Loucy (cell line): ENCODE results near the gene C16orf90.

Experiments used
- H2AFZ ChIP-seq: fragments of 200-600 bp; sonication (generic); 2 replicates; pipeline ENCODE4 v1.6.0; 2016; ENCODE audit warnings: antibody characterized with exemption, mild to moderate bottlenecking, low read length, moderate library complexity
- H3F3A ChIP-seq: fragments of 200-600 bp; 2 replicates; pipeline ENCODE4 v1.6.0; 2016; ENCODE audit warnings: antibody characterized with exemption, low read depth, mild to moderate bottlenecking
- H3K27me3 ChIP-seq: fragments of 200-600 bp; sonication (generic); 2 replicates; pipeline ENCODE4 v1.6.1; 2014; ENCODE audit warnings: low read length, mild to moderate bottlenecking; ENCODE audit not compliant: insufficient read depth, poor library complexity, severe bottlenecking
- H3K36me3 ChIP-seq: fragments of 200-600 bp; sonication (generic); 2 replicates; pipeline ENCODE4 v1.6.1; 2016; ENCODE audit warnings: low read length; ENCODE audit not compliant: insufficient read depth
- H3K4me1 ChIP-seq: fragments of 200-600 bp; sonication (generic); 2 replicates; pipeline ENCODE4 v1.5.1; 2014; ENCODE audit warnings: low read length, mild to moderate bottlenecking; ENCODE audit not compliant: insufficient read depth, poor library complexity, severe bottlenecking
- H3K4me2 ChIP-seq: fragments of 200-600 bp; sonication (generic); 2 replicates; pipeline ENCODE4 v1.6.0; 2014; ENCODE audit warnings: antibody characterized with exemption, low read length, low read depth, mild to moderate bottlenecking; ENCODE audit not compliant: poor library complexity, severe bottlenecking
- H3K4me3 ChIP-seq: fragments of 200-600 bp; sonication (generic); 2 replicates; pipeline ENCODE4 v1.5.1; 2014; ENCODE audit warnings: low read length, mild to moderate bottlenecking, mixed read lengths; ENCODE audit not compliant: poor library complexity, severe bottlenecking
- H3K79me2 ChIP-seq: fragments of 200-600 bp; sonication (generic); 2 replicates; pipeline ENCODE4 v1.6.1; 2014; ENCODE audit warnings: low read length; ENCODE audit not compliant: insufficient read depth
- H3K9ac ChIP-seq: fragments of 200-600 bp; sonication (generic); 2 replicates; pipeline ENCODE4 v1.6.0; 2014; ENCODE audit warnings: mild to moderate bottlenecking, low read depth, low read length, moderate library complexity; ENCODE audit not compliant: poor library complexity, severe bottlenecking
- H3K9me2 ChIP-seq: fragments of 200-600 bp; sonication (generic); replicated peaks from 2 replicates; pipeline ENCODE4 v1.6.1; 2016; ENCODE audit warnings: low read depth, low read length, mixed read lengths
- H3K9me3 ChIP-seq: fragments of 200-600 bp; sonication (generic); 2 replicates; pipeline ENCODE4 v1.6.1; 2014; ENCODE audit warnings: mild to moderate bottlenecking, antibody characterized with exemption, low read length, low read depth; ENCODE audit not compliant: insufficient read depth
- H4K20me1 ChIP-seq: fragments of 200-600 bp; sonication (generic); 2 replicates; pipeline ENCODE4 v1.6.0; 2014; ENCODE audit warnings: antibody characterized with exemption, low read length, mild to moderate bottlenecking; ENCODE audit not compliant: insufficient read depth, poor library complexity, severe bottlenecking
- CTCF ChIP-seq: fragments of 200-600 bp; sonication (generic); conservative IDR thresholded peaks from 2 replicates; pipeline ENCODE4 v1.5.1; 2014; ENCODE audit warnings: mild to moderate bottlenecking, antibody characterized with exemption, low read length
- EZH2phosphoT487 ChIP-seq: fragments of 200-600 bp; IDR thresholded peaks from 2 replicates; pipeline ENCODE4 v1.6.1; 2018; ENCODE audit warnings: antibody characterized with exemption, mild to moderate bottlenecking, moderate library complexity, borderline replicate concordance

C16orf90 gene

DNA sequence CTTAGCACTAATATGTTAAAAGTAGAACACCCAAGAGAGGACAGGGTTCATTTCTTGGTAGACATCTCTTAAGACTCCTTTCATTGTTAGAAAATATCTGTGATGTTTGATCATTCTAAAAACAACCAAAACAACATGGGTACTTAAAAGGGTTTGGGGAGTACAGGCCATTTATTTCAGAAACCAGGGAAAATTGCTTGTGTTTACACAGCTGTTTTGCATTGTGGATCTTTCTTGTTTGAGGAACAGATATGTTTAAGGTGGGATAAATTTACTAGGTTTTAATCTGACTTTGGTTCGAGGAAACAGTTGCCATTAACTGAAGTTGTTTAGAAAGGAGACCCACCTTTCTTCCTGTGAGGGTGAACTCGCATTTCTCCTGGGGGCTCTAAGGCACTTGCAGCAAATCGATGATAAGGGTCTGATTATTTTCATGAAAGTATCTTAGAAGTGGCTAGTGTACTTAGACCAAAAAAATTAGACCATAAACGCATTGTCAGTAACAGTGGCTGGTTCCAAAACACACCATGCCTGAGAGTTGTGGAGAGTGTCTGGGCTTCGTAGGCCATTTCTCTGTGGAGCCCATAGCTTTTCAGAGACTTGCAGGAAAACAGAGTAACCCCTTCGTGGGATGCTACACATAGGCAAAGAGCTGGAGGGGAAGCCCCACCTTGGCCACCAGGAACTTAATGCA, 23.1 kb upstream of the C16orf90 start:
- Histone ChIP-seq H3K9me2 (no peaks in the 10 kb centered on the region), H3K4me2 (no peak overlapping the region), H3K27me3 (no peaks in the 10 kb centered on the region), H3K36me3 (no peaks in the 10 kb centered on the region), H3K4me3 (no peak overlapping the region), H3F3A (no peaks in the 10 kb centered on the region), H3K4me1 (no peaks in the 10 kb centered on the region), H3K9me3 (no peaks in the 10 kb centered on the region), H3K9ac (no peak overlapping the region), H3K79me2 (no peaks in the 10 kb centered on the region), H2AFZ (no peak overlapping the region), H4K20me1 (no peaks in the 10 kb centered on the region)
- TF ChIP-seq EZH2phosphoT487 (no peak), CTCF (no peak)

GRCh38 chr16:3515897-3516296, 20.6 kb upstream of the C16orf90 start:
- no peak for TF ChIP-seq EZH2phosphoT487
- H3K79me2 ChIP-seq = no peaks in the 10 kb centered on the region
- no peak overlapping the region for H3K4me2 ChIP-seq
- no peaks in the 10 kb centered on the region for H3K9me3 ChIP-seq
- no peak overlapping the region for H2AFZ ChIP-seq
- no peak overlapping the region for H3K4me3 ChIP-seq
- no peaks in the 10 kb centered on the region for H3K4me1 ChIP-seq
- no peaks in the 10 kb centered on the region for H4K20me1 ChIP-seq
- no peaks in the 10 kb centered on the region for H3F3A ChIP-seq
- no peaks in the 10 kb centered on the region for H3K27me3 ChIP-seq
- no peak overlapping the region for H3K9ac ChIP-seq
- no peaks in the 10 kb centered on the region for H3K36me3 ChIP-seq
- H3K9me2 ChIP-seq = no peaks in the 10 kb centered on the region

DNA sequence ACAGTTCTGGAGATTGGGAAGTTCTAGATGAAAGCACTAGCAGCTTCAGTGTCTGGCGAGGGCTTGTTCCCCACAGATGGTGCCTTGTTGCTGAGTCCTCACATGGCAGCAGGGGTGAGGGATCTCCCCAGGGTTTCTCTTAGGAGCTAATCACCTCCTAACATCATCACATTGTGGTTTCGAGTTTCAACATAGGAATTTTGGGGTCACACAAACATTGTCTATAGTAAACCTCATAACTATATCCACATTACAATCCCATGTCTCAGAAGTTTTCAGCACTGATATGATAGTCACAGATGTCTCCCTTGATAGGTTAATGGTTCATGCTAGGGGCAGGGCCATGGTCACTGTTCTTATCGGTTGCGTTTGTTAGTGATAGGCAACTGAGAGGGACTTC, 19.3 kb upstream of the C16orf90 start:
- H3K4me3 ChIP-seq = no peak overlapping the region
- no peaks in the 10 kb centered on the region for H3K9me3 ChIP-seq
- H3K4me2 ChIP-seq = no peak overlapping the region
- no peaks in the 10 kb centered on the region for H3K36me3 ChIP-seq
- TF ChIP-seq CTCF (no peak), EZH2phosphoT487 (no peak)
- H4K20me1 ChIP-seq = no peaks in the 10 kb centered on the region
- no peaks in the 10 kb centered on the region for H3K27me3 ChIP-seq
- H3K9me2 ChIP-seq = no peaks in the 10 kb centered on the region
- no peak overlapping the region for H3K9ac ChIP-seq
- H3K4me1 ChIP-seq = no peaks in the 10 kb centered on the region
- H2AFZ ChIP-seq = no peak overlapping the region
- no peaks in the 10 kb centered on the region for H3K79me2 ChIP-seq
- no peaks in the 10 kb centered on the region for H3F3A ChIP-seq
